Natural killer cell (primary cell): Measurements from ENCODE around the gene LSM4. TPM values are rescaled to one million over a fixed set of nuclear protein-coding genes. Genes with fewer than 3 reads are reported as not detected.

ENCODE experiments used
- ATAC-seq, 3 donors: fragments of 150-1000 bp in 2 of 3; fragments of 200-7000 bp in 1 of 3; cut with Tn5 transposase; 1 replicate in 1 of 3; 2 replicates in 2 of 3; pipeline ENCODE4 v1.10.0; 2021; ENCODE audit warnings: mild to moderate bottlenecking in 2 of 3, moderate library complexity in 2 of 3
- DNase-seq, 2 donors: peaks; one replicate each; pipeline versions ENCODE4 v3.0.0 to v3.0.0-alpha.2; 2013 to 2021; ENCODE audit warnings: mixed read lengths in 1 of 2
- H3K27ac ChIP-seq: one replicate; pipeline ENCODE4 v1.5.1; 2013; ENCODE audit warnings: mild to moderate bottlenecking, low read length
- H3K27me3 ChIP-seq: one replicate; pipeline ENCODE4 v1.6.1; 2013; ENCODE audit warnings: low read length; ENCODE audit not compliant: control insufficient read depth, insufficient read depth
- H3K36me3 ChIP-seq: one replicate; pipeline ENCODE4 v1.6.1; 2013; ENCODE audit warnings: low read length; ENCODE audit not compliant: control insufficient read depth, insufficient read depth
- H3K4me1 ChIP-seq: one replicate; pipeline ENCODE4 v1.6.1; 2013; ENCODE audit warnings: low read length; ENCODE audit not compliant: control insufficient read depth, insufficient read depth
- H3K4me3 ChIP-seq: one replicate; pipeline ENCODE4 v1.5.1; 2013; ENCODE audit warnings: low read length
- H3K9me3 ChIP-seq: one replicate; pipeline ENCODE4 v1.6.1; 2013; ENCODE audit warnings: low read length; ENCODE audit not compliant: control insufficient read depth, insufficient read depth
- H3K27ac Mint-ChIP-seq, 2 donors: one replicate each; pipeline ENCODE4 v1.8.0; 2022; ENCODE audit warnings: mild to moderate bottlenecking in 2 of 2, mixed read lengths in 2 of 2, moderate library complexity in 1 of 2
- H3K27me3 Mint-ChIP-seq, 2 donors: one replicate each; pipeline ENCODE4 v1.8.0; 2022; ENCODE audit warnings: low read depth in 2 of 2, mixed read lengths in 2 of 2
- H3K36me3 Mint-ChIP-seq: one replicate; pipeline ENCODE4 v1.8.0; 2022; ENCODE audit warnings: mixed read lengths
- H3K4me1 Mint-ChIP-seq, 2 donors: one replicate each; pipeline ENCODE4 v1.8.0; 2022; ENCODE audit warnings: mixed read lengths in 2 of 2
- H3K4me3 Mint-ChIP-seq: one replicate; pipeline ENCODE4 v1.8.0; 2022; ENCODE audit warnings: mild to moderate bottlenecking, moderate library complexity, mixed read lengths
- H3K9me3 Mint-ChIP-seq, 2 donors: one replicate each; pipeline ENCODE4 v1.8.0; 2022; ENCODE audit warnings: mixed read lengths in 2 of 2
- WGBS: methylation state at CpG from one replicate; pipeline ENCODE4 v1.1.7; 2013; ENCODE audit warnings: missing lambda C conversion rate; ENCODE audit not compliant: insufficient coverage; 5-methylcytosine and 5-hydroxymethylcytosine counted together
- intact Hi-C: fragments of 100-400 bp; cut with micrococcal nuclease; formaldehyde crosslinking; loops from one replicate; pipeline ENCODE4 v1.14.2; 2022
- total RNA-seq, 4 donors: library from RNA; stranded (reverse); fragments of 120-200 nt in 1 of 4; gene quantifications; one replicate each; pipeline versions ENCODE4 v1.2.3 to v1.2.4, GENCODE V29; 2013 to 2022
- TF ChIP-seq, protein P1 (sequence below): fragments of 200-600 bp; IDR thresholded peaks from one replicate; pipeline ENCODE4 v1.8.0; 2022; ENCODE audit warnings: antibody characterized with exemption

Gene LSM4
- total RNA-seq, 3 donors from 2014 or later (not counting 1 experiment from before 2014, with no cell fraction given), result 42.4 to 60.8 (median 44.8) TPM

DNA sequence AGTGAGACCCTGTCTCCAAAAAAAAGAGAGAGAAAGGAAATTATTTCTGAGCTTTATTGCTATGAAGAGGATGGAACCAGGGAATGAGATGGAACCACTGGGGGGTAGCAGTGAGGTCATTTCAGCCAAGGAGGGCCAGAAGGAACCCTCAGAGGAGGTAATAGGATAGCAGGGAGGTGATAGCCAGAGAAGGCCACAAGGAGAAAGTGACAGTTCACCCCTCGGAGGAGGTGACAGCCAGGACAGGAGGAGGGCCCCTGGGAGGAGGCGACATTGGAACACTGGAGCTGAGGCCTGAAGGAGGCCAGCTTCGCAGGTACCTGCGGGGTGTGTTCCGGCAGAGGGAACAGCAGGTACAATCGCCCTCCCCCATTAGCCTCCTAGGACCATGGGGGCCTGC lies 16.8 kb upstream of the LSM4 start:
- H3K27me3 Mint-ChIP-seq, result no peaks in the 10 kb centered on the region
- peak overlapping the region; percentile 24 for H3K27ac ChIP-seq

GRCh38 chr19:18338541-18338940 lies 15.7 kb upstream of the LSM4 start:
- no peaks in the 10 kb centered on the region for H3K36me3 Mint-ChIP-seq
- Histone ChIP-seq H3K27me3 (no peaks in the 10 kb centered on the region), H3K4me3 (no peak overlapping the region), H3K9me3 (no peaks in the 10 kb centered on the region), H3K27ac (no peak overlapping the region), H3K36me3 (peaks cover 4% of the 10 kb centered on the region), H3K4me1 (peaks cover 20% of the 10 kb centered on the region)
- no peak for ATAC-seq
- no peaks in the 10 kb centered on the region for H3K9me3 Mint-ChIP-seq
- no peaks in the 10 kb centered on the region for H3K27me3 Mint-ChIP-seq
- intact Hi-C loops, result no loop called here
- H3K27ac Mint-ChIP-seq, result no peak overlapping the region
- peak overlapping the region; percentile 55 for H3K4me3 Mint-ChIP-seq
- TF ChIP-seq, protein P1, sequence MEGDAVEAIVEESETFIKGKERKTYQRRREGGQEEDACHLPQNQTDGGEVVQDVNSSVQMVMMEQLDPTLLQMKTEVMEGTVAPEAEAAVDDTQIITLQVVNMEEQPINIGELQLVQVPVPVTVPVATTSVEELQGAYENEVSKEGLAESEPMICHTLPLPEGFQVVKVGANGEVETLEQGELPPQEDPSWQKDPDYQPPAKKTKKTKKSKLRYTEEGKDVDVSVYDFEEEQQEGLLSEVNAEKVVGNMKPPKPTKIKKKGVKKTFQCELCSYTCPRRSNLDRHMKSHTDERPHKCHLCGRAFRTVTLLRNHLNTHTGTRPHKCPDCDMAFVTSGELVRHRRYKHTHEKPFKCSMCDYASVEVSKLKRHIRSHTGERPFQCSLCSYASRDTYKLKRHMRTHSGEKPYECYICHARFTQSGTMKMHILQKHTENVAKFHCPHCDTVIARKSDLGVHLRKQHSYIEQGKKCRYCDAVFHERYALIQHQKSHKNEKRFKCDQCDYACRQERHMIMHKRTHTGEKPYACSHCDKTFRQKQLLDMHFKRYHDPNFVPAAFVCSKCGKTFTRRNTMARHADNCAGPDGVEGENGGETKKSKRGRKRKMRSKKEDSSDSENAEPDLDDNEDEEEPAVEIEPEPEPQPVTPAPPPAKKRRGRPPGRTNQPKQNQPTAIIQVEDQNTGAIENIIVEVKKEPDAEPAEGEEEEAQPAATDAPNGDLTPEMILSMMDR, result no peak
- H3K4me1 Mint-ChIP-seq, result peaks cover 16% of the 10 kb centered on the region in 2 donors
- DNase-seq, result no peak
- 97% methylated on average over 6 of the region's 9 CpGs for WGBS

More for the DNA sequence above, 16.8 kb upstream of the LSM4 start:
- no peaks in the 10 kb centered on the region for H3K9me3 ChIP-seq
- peaks cover 5% of the 10 kb centered on the region for H3K36me3 ChIP-seq
- H3K4me3 ChIP-seq, result peak overlapping the region; percentile 94
- H3K9me3 Mint-ChIP-seq, result no peaks in the 10 kb centered on the region
- H3K4me3 Mint-ChIP-seq, result peak overlapping the region; percentile 88
- intact Hi-C loops, result no loop called here
- no peaks in the 10 kb centered on the region for H3K36me3 Mint-ChIP-seq
- peaks cover 20% of the 10 kb centered on the region for H3K4me1 ChIP-seq
- peaks cover 16% of the 10 kb centered on the region in 2 donors for H3K4me1 Mint-ChIP-seq
- 57% methylated on average over 6 of the region's 6 CpGs for WGBS
- ATAC-seq (no peak), DNase-seq (no peak)
- H3K27me3 ChIP-seq, result no peaks in the 10 kb centered on the region
- H3K27ac Mint-ChIP-seq, result peak overlapping the region; percentile 58 to 86
- TF ChIP-seq, protein P1, result no peak

DNA sequence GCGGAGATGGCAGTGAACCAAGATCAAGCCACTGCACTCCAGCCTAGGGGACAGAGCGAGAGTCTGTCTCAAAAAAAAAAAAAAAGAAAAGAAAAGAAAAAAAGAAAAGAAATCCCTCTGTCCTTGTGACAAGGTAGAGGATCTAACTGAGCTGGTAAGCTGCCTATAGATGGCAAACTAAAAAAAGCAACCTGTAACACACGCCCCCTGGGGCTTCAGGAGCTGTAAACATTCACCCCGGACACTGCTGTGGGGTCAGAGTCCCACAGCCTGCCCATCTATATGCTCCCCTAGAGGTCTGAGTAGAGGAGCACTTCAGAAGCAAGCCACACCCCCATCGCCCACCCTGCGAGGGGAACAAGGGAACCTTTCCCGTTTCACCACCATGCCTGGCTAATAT lies 13.2 kb upstream of the LSM4 start:
- Histone ChIP-seq H3K4me1 (peaks cover 13% of the 10 kb centered on the region), H3K9me3 (no peaks in the 10 kb centered on the region), H3K4me3 (no peak overlapping the region), H3K27me3 (no peaks in the 10 kb centered on the region), H3K36me3 (no peaks in the 10 kb centered on the region), H3K27ac (no peak overlapping the region)
- Mint-ChIP-seq H3K36me3 (no peaks in the 10 kb centered on the region), H3K27me3 (no peaks in the 10 kb centered on the region), H3K9me3 (no peaks in the 10 kb centered on the region), H3K4me1 (peaks cover 7 to 11% of the 10 kb centered on the region in 2 donors), H3K27ac (no peak overlapping the region), H3K4me3 (no peak overlapping the region)
- intact Hi-C loops, result no loop called here
- TF ChIP-seq, protein P1, result no peak
- DNase-seq, result no peak
- no peak for ATAC-seq
- 73% methylated on average over 5 of the region's 7 CpGs for WGBS

- 95% methylated on average over 5 of the region's 6 CpGs for WGBS
These were observed 10.8 kb upstream of the LSM4 start for GRCh38 chr19:18333680-18334079.

More at GRCh38 chr19:18333680-18334079, 10.8 kb upstream of the LSM4 start:
- H3K4me1 ChIP-seq, result peaks cover 6% of the 10 kb centered on the region
- H3K27ac Mint-ChIP-seq, result no peak overlapping the region
- H3K4me3 Mint-ChIP-seq, result no peak overlapping the region
- TF ChIP-seq, protein P1, result no peak
- no peaks in the 10 kb centered on the region for H3K9me3 ChIP-seq
- no peaks in the 10 kb centered on the region for H3K9me3 Mint-ChIP-seq
- H3K27ac ChIP-seq, result no peak overlapping the region
- no peaks in the 10 kb centered on the region for H3K27me3 ChIP-seq
- no peaks in the 10 kb centered on the region for H3K27me3 Mint-ChIP-seq
- H3K4me3 ChIP-seq, result no peak overlapping the region
- DNase-seq, result no peak
- intact Hi-C loops, result no loop called here
- no peaks in the 10 kb centered on the region for H3K36me3 Mint-ChIP-seq
- H3K36me3 ChIP-seq, result no peaks in the 10 kb centered on the region
- ATAC-seq, result no peak
- peaks cover 4% of the 10 kb centered on the region in 2 donors for H3K4me1 Mint-ChIP-seq
